Endothelial cell of umbilical vein (primary cell): ENCODE measurements around the gene GPALPP1. TPM values are rescaled to one million over a fixed set of nuclear protein-coding genes. Genes with fewer than 3 reads are reported as not detected.

Experiments
- BruUV-seq: library from RNA; stranded (reverse); fragments of 400-500 nt; replicated peaks from 2 replicates; lab custom pipeline; 2021; lab: Mats Ljungman, UMichigan
- CTCF ChIA-PET: fragments of 300-600, 350-600 bp; sonication (Branson Sonifier 250); formaldehyde crosslinking; loops from one replicate; lab custom pipeline; 2021; ENCODE audit warnings: antibody characterized with exemption, inconsistent platforms; lab: Charles Lee
- POLR2A ChIA-PET: fragments of 300-600, 350-600 bp; sonication (Branson Sonifier 250); formaldehyde crosslinking; loops from one replicate; lab custom pipeline; 2021; ENCODE audit warnings: antibody characterized with exemption, inconsistent platforms; lab: Charles Lee
- DNase-seq: peaks from one replicate; pipeline ENCODE4 v3.0.0-alpha.2; 2011; ENCODE audit warnings: low read depth, low spot score
- FAIRE-seq: peaks from 2 replicates; lab custom pipeline; 2011; peaks lifted over from hg19 to GRCh38; lab: Jason Lieb, UNC
- H2AFZ ChIP-seq: 2 replicates; pipeline ENCODE4 v1.6.0; 2012; ENCODE audit warnings: low read depth, low read length, control low read depth, inconsistent platforms
- H3K27ac ChIP-seq: 2 replicates; pipeline ENCODE4 v1.5.1; 2011; ENCODE audit warnings: low read depth, mild to moderate bottlenecking, control low read depth, low read length, moderate library complexity; ENCODE audit not compliant: insufficient read depth
- H3K27me3 ChIP-seq, 2 experiments: 2 replicates each; pipeline versions ENCODE4 v1.6.0 to v1.6.1; 2011; ENCODE audit warnings: low read length in 2 of 2, mixed read lengths in 1 of 2; ENCODE audit not compliant: control insufficient read depth in 2 of 2, insufficient read depth in 2 of 2
- H3K36me3 ChIP-seq, 2 experiments: 2 replicates in 1 of 2; 3 replicates in 1 of 2; pipeline ENCODE4 v1.5.1; 2011; ENCODE audit warnings: low read length in 2 of 2, mild to moderate bottlenecking in 1 of 2, moderate library complexity in 1 of 2; ENCODE audit not compliant: control insufficient read depth in 2 of 2, insufficient read depth in 2 of 2; ENCODE audit errors: extremely low read depth in 1 of 2
- H3K4me1 ChIP-seq: 3 replicates; pipeline ENCODE4 v1.5.1; 2011; ENCODE audit warnings: mild to moderate bottlenecking, low read length; ENCODE audit not compliant: control insufficient read depth, insufficient read depth; ENCODE audit errors: extremely low read depth
- H3K4me2 ChIP-seq: 2 replicates; pipeline ENCODE4 v1.6.1; 2011; ENCODE audit warnings: low read length, control low read depth, mixed read lengths; ENCODE audit not compliant: insufficient read depth
- H3K4me3 ChIP-seq, 3 experiments: fragments of 200-600 bp in 1 of 3; sonication (generic), shearing (Covaris generic) in 1 of 3; replicated peaks in 1 of 3; 2 replicates each; pipeline ENCODE4 v1.5.1; 2011 to 2016; ENCODE audit warnings: control low read depth in 3 of 3, low read length in 3 of 3, mild to moderate bottlenecking in 2 of 3, inconsistent platforms in 1 of 3, low read depth in 1 of 3, moderate library complexity in 1 of 3; ENCODE audit not compliant: insufficient read depth in 1 of 3
- H3K79me2 ChIP-seq: 2 replicates; pipeline ENCODE4 v1.6.0; 2012; ENCODE audit warnings: low read length, inconsistent platforms; ENCODE audit not compliant: control insufficient read depth, insufficient read depth
- H3K9ac ChIP-seq: replicated peaks from 2 replicates; pipeline ENCODE3; 2011; ENCODE audit warnings: low read length, control low read depth; ENCODE audit not compliant: insufficient read depth; ENCODE audit errors: extremely low read depth
- H3K9me1 ChIP-seq: replicated peaks from 3 replicates; pipeline ENCODE4 v1.6.0; 2011; ENCODE audit warnings: mild to moderate bottlenecking, low read length; ENCODE audit not compliant: control insufficient read depth, insufficient read depth; ENCODE audit errors: extremely low read depth
- H3K9me3 ChIP-seq: replicated peaks from 2 replicates; pipeline ENCODE4 v1.5.1; 2012; ENCODE audit warnings: low read length, inconsistent platforms; ENCODE audit not compliant: control insufficient read depth, insufficient read depth
- H4K20me1 ChIP-seq: replicated peaks from 2 replicates; pipeline ENCODE3; 2011; ENCODE audit warnings: mild to moderate bottlenecking, low read length; ENCODE audit not compliant: control insufficient read depth, insufficient read depth; ENCODE audit errors: extremely low read depth
- EZH2 ChIP-seq: IDR thresholded peaks from 2 replicates; pipeline ENCODE4 v1.6.1; 2012; ENCODE audit warnings: borderline replicate concordance, low read depth, mild to moderate bottlenecking, moderate library complexity, low read length, inconsistent platforms; ENCODE audit not compliant: severe bottlenecking
- FOS ChIP-seq: IDR thresholded peaks from 2 replicates; pipeline ENCODE4 v1.6.1; 2011; ENCODE audit warnings: mild to moderate bottlenecking, low read length, moderate library complexity, borderline replicate concordance; ENCODE audit not compliant: insufficient read depth
- GATA2 ChIP-seq: IDR thresholded peaks from 2 replicates; pipeline ENCODE4 v1.7.0; 2011; ENCODE audit warnings: low read depth, mild to moderate bottlenecking, moderate library complexity, mixed read lengths, low read length; ENCODE audit not compliant: insufficient read length, insufficient read depth
- JUN ChIP-seq: IDR thresholded peaks from 2 replicates; pipeline ENCODE4 v1.6.1; 2011; ENCODE audit warnings: borderline replicate concordance, low read depth; ENCODE audit not compliant: insufficient read length, insufficient read depth
- MYC ChIP-seq: IDR thresholded peaks from one replicate; pipeline ENCODE4 v1.6.1; 2011; ENCODE audit warnings: mild to moderate bottlenecking, low read depth, low read length
- POLR2A ChIP-seq: IDR thresholded peaks from 2 replicates; pipeline ENCODE4 v1.6.1; 2012; ENCODE audit warnings: low read depth, mild to moderate bottlenecking, control low read depth, low read length
- POLR2AphosphoS5 ChIP-seq: IDR thresholded peaks from 2 replicates; pipeline ENCODE4 v1.6.1; 2012; ENCODE audit warnings: low read depth, mild to moderate bottlenecking, control low read depth, low read length, moderate library complexity; ENCODE audit not compliant: insufficient read depth
- dilution Hi-C: fragments of 300-500 bp; cut with MboI; formaldehyde crosslinking; loops from one replicate; pipeline ENCODE4 v1.15.0; 2019; ENCODE audit warnings: low sequenced_read_pairs; ENCODE audit not compliant: extremely low pct_ligation_motif_present
- intact Hi-C: fragments of 100-400 bp; cut with micrococcal nuclease; formaldehyde crosslinking; loops from one replicate; pipeline ENCODE4 v1.10.0; 2022
- polyA plus RNA-seq, 4 experiments: library from polyadenylated mRNA; depleted of rRNA in 3 of 4; stranded (reverse) in 3 of 4; unstranded in 1 of 4; fragments of >200 nt; gene quantifications; 2 replicates each; pipeline versions ENCODE4 v1.2.1 to v1.2.3, GENCODE V29; 2011 to 2012; ENCODE audit warnings: missing spikeins in 1 of 4
- total RNA-seq: library from RNA; stranded (reverse); gene quantifications from 2 replicates; pipeline ENCODE4 v1.2.3, GENCODE V29; 2021
- TF ChIP-seq, protein P1 (sequence below), 2 donors: IDR thresholded peaks; 1 replicate in 1 of 2; 2 replicates in 1 of 2; pipeline ENCODE4 v1.5.1; 2011; ENCODE audit warnings: low read length in 2 of 2, mild to moderate bottlenecking in 2 of 2, moderate library complexity in 2 of 2, control low read depth in 1 of 2, inconsistent platforms in 1 of 2, low read depth in 1 of 2; ENCODE audit not compliant: insufficient read depth in 1 of 2; ENCODE audit errors: extremely low read depth in 1 of 2
- TF ChIP-seq, protein P2 (sequence below): IDR thresholded peaks from 2 replicates; pipeline ENCODE4 v1.6.1; 2011; ENCODE audit not compliant: insufficient read depth, insufficient read length

The GPALPP1 gene
- total and polyA plus RNA-seq, 2 donors (not counting 3 experiments of a cell fraction or from before 2014, with no cell fraction given): 8.5 to 28.2 TPM

DNA sequence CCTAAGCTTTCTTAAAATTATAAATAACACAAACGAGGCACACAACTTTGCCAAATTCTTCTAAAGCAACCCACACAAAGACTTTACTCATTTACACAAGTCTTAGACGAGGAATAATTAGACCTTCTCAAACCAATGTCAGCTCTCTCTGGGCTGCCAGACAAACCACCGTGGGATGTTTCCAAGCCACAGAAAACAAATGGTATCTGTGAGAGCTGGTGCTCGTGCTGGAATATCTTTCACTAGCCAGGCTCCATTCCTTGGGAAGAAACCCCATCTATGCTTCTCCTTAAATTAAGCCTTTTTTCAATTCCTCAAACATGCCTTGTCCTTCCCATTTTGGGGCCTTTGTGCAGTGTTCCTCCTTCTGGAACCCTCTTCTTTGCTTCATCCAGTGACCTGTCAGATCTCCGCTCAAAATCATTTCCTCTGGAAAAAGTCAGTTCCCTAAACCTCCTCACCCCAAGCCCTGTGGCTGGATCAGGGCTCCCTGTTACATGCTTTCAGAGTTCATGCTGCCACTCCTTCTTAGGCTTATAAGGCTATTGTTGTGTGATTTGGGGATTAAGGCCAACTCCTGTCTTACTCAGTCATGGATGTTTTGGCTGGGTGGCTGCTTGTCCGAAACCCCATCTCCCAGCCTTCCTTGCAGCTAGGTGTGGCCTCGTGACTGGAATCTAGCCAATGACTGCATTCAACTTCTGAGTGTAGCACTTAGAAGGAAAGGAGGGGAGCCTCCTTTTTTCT, 66.7 kb downstream of the GPALPP1 start:
- H2AFZ ChIP-seq: no peak overlapping the region
- H3K9ac ChIP-seq: no peak overlapping the region
- no peaks in the 10 kb centered on the region for H3K79me2 ChIP-seq
- no peak overlapping the region for H3K4me2 ChIP-seq
- H3K27me3 ChIP-seq: peaks cover 4 to 5% of the 10 kb centered on the region in 2 experiments
- H3K36me3 ChIP-seq: no peaks in the 10 kb centered on the region
- H3K27ac ChIP-seq: no peak overlapping the region
- H3K9me3 ChIP-seq: no peaks in the 10 kb centered on the region
- FAIRE-seq: no peak
- BruUV-seq: no TSS peak
- H3K9me1 ChIP-seq: no peaks in the 10 kb centered on the region
- H3K4me3 ChIP-seq: no peak overlapping the region
- no peaks in the 10 kb centered on the region for H4K20me1 ChIP-seq
- no peak for DNase-seq
- ChIA-PET CTCF (interaction anchor here (0.5 to 2.2 kb wide), 5 partner anchors 9 to 254 kb away, joined by 4 to 14 read pairs (median 8); no protein-coding TSS in a partner anchor), POLR2A (interaction anchor here (0.5 kb wide), 1 partner anchor 274 kb away, joined by 3 read pairs; no protein-coding TSS in a partner anchor)
- intact Hi-C loops (no loop called here), dilution Hi-C loops (no loop called here)
- no peaks in the 10 kb centered on the region for H3K4me1 ChIP-seq
- TF ChIP-seq EZH2 (no peak), POLR2A (no peak), GATA2 (no peak), MYC (no peak), JUN (no peak), FOS (no peak), POLR2AphosphoS5 (no peak)
- TF ChIP-seq, protein P1, sequence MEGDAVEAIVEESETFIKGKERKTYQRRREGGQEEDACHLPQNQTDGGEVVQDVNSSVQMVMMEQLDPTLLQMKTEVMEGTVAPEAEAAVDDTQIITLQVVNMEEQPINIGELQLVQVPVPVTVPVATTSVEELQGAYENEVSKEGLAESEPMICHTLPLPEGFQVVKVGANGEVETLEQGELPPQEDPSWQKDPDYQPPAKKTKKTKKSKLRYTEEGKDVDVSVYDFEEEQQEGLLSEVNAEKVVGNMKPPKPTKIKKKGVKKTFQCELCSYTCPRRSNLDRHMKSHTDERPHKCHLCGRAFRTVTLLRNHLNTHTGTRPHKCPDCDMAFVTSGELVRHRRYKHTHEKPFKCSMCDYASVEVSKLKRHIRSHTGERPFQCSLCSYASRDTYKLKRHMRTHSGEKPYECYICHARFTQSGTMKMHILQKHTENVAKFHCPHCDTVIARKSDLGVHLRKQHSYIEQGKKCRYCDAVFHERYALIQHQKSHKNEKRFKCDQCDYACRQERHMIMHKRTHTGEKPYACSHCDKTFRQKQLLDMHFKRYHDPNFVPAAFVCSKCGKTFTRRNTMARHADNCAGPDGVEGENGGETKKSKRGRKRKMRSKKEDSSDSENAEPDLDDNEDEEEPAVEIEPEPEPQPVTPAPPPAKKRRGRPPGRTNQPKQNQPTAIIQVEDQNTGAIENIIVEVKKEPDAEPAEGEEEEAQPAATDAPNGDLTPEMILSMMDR (IDR thresholded peaks at IDR 0.05; ENCODE audit: extremely low read depth in 1 of 2, insufficient read depth in 1 of 2, low read depth in 1 of 2, low read length in 2 of 2): no peak
- TF ChIP-seq, protein P2, sequence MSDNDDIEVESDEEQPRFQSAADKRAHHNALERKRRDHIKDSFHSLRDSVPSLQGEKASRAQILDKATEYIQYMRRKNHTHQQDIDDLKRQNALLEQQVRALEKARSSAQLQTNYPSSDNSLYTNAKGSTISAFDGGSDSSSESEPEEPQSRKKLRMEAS: no peak
